HEK293 (cell line): ENCODE results near the gene CPNE9.

ENCODE experiments used
- GLI2 ChIP-seq: fragments of 450-650 bp; formaldehyde crosslinking; IDR thresholded peaks from 2 replicates; pipeline ENCODE4; 2017; ENCODE audit warnings: missing biosample characterization, missing genetic modification characterization, low read depth, borderline replicate concordance
- KLF1 ChIP-seq: fragments of 450-650 bp; formaldehyde crosslinking; IDR thresholded peaks from 2 replicates; pipeline ENCODE4 v1.5.1; 2016; ENCODE audit warnings: missing biosample characterization, missing genetic modification characterization
- KLF7 ChIP-seq: fragments of 450-650 bp; formaldehyde crosslinking; IDR thresholded peaks from 2 replicates; pipeline ENCODE4 v1.5.1; 2016; ENCODE audit warnings: missing biosample characterization, missing genetic modification characterization, borderline replicate concordance
- SCRT2 ChIP-seq: fragments of 450-650 bp; formaldehyde crosslinking; IDR thresholded peaks from 2 replicates; pipeline ENCODE4 v1.5.1; 2016; ENCODE audit warnings: missing biosample characterization, missing genetic modification characterization
- SP2 ChIP-seq: fragments of 450-650 bp; formaldehyde crosslinking; IDR thresholded peaks from 2 replicates; pipeline ENCODE4 v1.5.1; 2016; ENCODE audit warnings: missing biosample characterization, missing genetic modification characterization
- SP3 ChIP-seq: fragments of 450-650 bp; formaldehyde crosslinking; IDR thresholded peaks from 2 replicates; pipeline ENCODE4 v1.5.1; 2016; ENCODE audit warnings: missing biosample characterization, missing genetic modification characterization
- SP7 ChIP-seq: fragments of 450-650 bp; formaldehyde crosslinking; IDR thresholded peaks from 2 replicates; pipeline ENCODE4 v1.5.1; 2016; ENCODE audit warnings: missing biosample characterization, missing genetic modification characterization
- TCF7L2 ChIP-seq: IDR thresholded peaks from 2 replicates; pipeline ENCODE4 v1.6.1; 2011; ENCODE audit warnings: low read depth, mild to moderate bottlenecking, inconsistent platforms, low read length, moderate library complexity, borderline replicate concordance
- ZBTB21 ChIP-seq: fragments of 450-650 bp; formaldehyde crosslinking; IDR thresholded peaks from 2 replicates; pipeline ENCODE4 v1.5.1; 2017; ENCODE audit warnings: missing biosample characterization, missing genetic modification characterization
- ZFP41 ChIP-seq: fragments of 450-650 bp; formaldehyde crosslinking; IDR thresholded peaks from 2 replicates; pipeline ENCODE4 v1.5.1; 2016; ENCODE audit warnings: missing biosample characterization, missing genetic modification characterization, borderline replicate concordance
- ZIC2 ChIP-seq: fragments of 450-650 bp; formaldehyde crosslinking; IDR thresholded peaks from 2 replicates; pipeline ENCODE4 v1.5.1; 2016; ENCODE audit warnings: missing biosample characterization, missing genetic modification characterization
- ZNF114 ChIP-seq: fragments of 450-650 bp; formaldehyde crosslinking; IDR thresholded peaks from 2 replicates; pipeline ENCODE4 v1.5.0; 2017; ENCODE audit warnings: missing biosample characterization, missing genetic modification characterization
- ZNF174 ChIP-seq: fragments of 450-650 bp; formaldehyde crosslinking; IDR thresholded peaks from 2 replicates; pipeline ENCODE4 v1.5.0; 2017; ENCODE audit warnings: missing biosample characterization, mild to moderate bottlenecking, missing genetic modification characterization
- ZNF391 ChIP-seq: fragments of 450-650 bp; formaldehyde crosslinking; IDR thresholded peaks from 2 replicates; pipeline ENCODE4 v1.5.1; 2016; ENCODE audit warnings: low read depth, missing biosample characterization, missing genetic modification characterization, borderline replicate concordance
- ZNF416 ChIP-seq: fragments of 450-650 bp; formaldehyde crosslinking; IDR thresholded peaks from 2 replicates; pipeline ENCODE4 v1.5.1; 2016; ENCODE audit warnings: missing biosample characterization, missing genetic modification characterization
- ZNF433 ChIP-seq: fragments of 450-650 bp; formaldehyde crosslinking; IDR thresholded peaks from 2 replicates; pipeline ENCODE4 v1.5.1; 2016; ENCODE audit warnings: missing biosample characterization, missing genetic modification characterization, low read depth
- ZNF549 ChIP-seq: fragments of 450-650 bp; IDR thresholded peaks from 2 replicates; pipeline ENCODE4 v1.5.1; 2018; ENCODE audit warnings: missing biosample characterization, missing genetic modification characterization, mild to moderate bottlenecking, inconsistent platforms, moderate library complexity
- ZNF626 ChIP-seq: fragments of 450-650 bp; sonication (Bioruptor Pico); formaldehyde crosslinking; IDR thresholded peaks from 2 replicates; pipeline ENCODE4 v1.5.1; 2018; ENCODE audit warnings: missing biosample characterization, missing genetic modification characterization, inconsistent platforms
- ZNF629 ChIP-seq: fragments of 450-650 bp; formaldehyde crosslinking; IDR thresholded peaks from 2 replicates; pipeline ENCODE4 v1.5.1; 2017; ENCODE audit warnings: missing biosample characterization, missing genetic modification characterization
- ZNF664 ChIP-seq: fragments of 450-650 bp; formaldehyde crosslinking; IDR thresholded peaks from 2 replicates; pipeline ENCODE4 v1.5.1; 2016; ENCODE audit warnings: missing biosample characterization, missing genetic modification characterization
- ZNF843 ChIP-seq: fragments of 450-650 bp; formaldehyde crosslinking; IDR thresholded peaks from 2 replicates; pipeline ENCODE4 v1.5.1; 2016; ENCODE audit warnings: missing biosample characterization, missing genetic modification characterization
- ZSCAN16 ChIP-seq: fragments of 450-650 bp; formaldehyde crosslinking; IDR thresholded peaks from 2 replicates; pipeline ENCODE4 v1.5.1; 2016; ENCODE audit warnings: missing biosample characterization, missing genetic modification characterization
- TF ChIP-seq, protein P1 (sequence below): fragments of 450-650 bp; formaldehyde crosslinking; IDR thresholded peaks from 2 replicates; pipeline ENCODE4 v1.5.1; 2016; ENCODE audit warnings: missing biosample characterization, missing genetic modification characterization
- TF ChIP-seq, protein P2 (sequence below): fragments of 450-650 bp; formaldehyde crosslinking; IDR thresholded peaks from 2 replicates; pipeline ENCODE4 v1.5.1; 2016; ENCODE audit warnings: missing biosample characterization, missing genetic modification characterization
- TF ChIP-seq, protein P3 (sequence below): fragments of 450-650 bp; formaldehyde crosslinking; IDR thresholded peaks from 2 replicates; pipeline ENCODE4 v1.5.1; 2016; ENCODE audit warnings: missing biosample characterization, missing genetic modification characterization
- TF ChIP-seq, protein P4 (sequence below): fragments of 450-650 bp; formaldehyde crosslinking; conservative IDR thresholded peaks from 2 replicates; pipeline ENCODE4 v1.5.1; 2016; ENCODE audit warnings: low read depth, missing biosample characterization, missing genetic modification characterization

CPNE9 gene

DNA sequence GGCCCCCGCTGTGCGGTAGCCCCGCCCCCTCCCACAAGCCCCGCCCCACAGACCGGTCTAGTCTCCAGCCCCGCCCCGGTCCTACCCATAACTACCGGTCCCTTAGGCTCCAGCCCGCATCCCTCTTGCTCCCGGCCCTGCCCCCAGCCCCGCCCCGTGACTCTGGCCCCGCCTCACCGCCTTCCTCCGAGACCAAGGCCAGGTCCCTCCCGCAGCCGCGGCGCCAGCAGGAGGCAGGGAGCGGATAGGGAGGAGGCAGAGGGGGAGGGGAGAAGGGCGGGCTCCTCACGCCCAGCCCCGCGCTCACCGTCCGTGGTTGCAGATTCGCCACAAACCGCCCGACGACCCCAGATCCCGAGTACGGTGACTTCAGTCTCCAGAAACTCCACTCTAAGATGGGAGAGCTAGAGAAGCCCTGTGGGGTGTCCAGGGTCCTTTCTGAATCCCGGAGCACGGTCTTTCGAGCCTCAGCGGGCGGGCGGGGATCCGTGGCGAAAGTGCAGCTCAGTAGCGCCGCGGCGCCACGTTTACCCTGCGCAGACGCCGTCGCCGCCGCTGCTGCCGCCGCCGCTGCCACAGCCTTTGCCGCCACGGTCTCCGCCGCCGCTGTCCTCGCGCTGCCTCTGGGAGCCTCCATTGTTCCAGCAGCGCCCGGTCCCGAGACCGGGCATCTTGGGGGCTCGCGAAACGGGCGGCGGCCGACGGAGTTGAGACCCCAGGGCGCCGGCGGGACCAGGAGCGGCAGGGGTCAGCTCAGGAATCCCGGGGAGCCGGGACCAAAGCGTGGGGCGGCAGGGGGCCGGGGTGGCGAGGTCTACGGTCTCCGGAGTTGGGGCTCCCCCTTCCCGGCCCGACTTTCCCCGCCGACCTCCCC lies 27.8 kb downstream of the CPNE9 start, which contains the start of gene BRPF1 (continued):
- TF ChIP-seq, protein P1, sequence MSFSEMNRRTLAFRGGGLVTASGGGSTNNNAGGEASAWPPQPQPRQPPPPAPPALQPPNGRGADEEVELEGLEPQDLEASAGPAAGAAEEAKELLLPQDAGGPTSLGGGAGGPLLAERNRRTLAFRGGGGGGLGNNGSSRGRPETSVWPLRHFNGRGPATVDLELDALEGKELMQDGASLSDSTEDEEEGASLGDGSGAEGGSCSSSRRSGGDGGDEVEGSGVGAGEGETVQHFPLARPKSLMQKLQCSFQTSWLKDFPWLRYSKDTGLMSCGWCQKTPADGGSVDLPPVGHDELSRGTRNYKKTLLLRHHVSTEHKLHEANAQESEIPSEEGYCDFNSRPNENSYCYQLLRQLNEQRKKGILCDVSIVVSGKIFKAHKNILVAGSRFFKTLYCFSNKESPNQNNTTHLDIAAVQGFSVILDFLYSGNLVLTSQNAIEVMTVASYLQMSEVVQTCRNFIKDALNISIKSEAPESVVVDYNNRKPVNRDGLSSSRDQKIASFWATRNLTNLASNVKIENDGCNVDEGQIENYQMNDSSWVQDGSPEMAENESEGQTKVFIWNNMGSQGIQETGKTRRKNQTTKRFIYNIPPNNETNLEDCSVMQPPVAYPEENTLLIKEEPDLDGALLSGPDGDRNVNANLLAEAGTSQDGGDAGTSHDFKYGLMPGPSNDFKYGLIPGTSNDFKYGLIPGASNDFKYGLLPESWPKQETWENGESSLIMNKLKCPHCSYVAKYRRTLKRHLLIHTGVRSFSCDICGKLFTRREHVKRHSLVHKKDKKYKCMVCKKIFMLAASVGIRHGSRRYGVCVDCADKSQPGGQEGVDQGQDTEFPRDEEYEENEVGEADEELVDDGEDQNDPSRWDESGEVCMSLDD, result peak; percentile 76
- TF ChIP-seq ZNF391 (tag by site-specific recombination) (peak; percentile 99), SP2 (tag by site-specific recombination) (peak; percentile 94), SP3 (peak; percentile 100), KLF7 (peak; percentile 100), KLF1 (peak; percentile 98), SP7 (tag by site-specific recombination) (peak; percentile 96), ZSCAN16 (tag by site-specific recombination) (0 out of 2 replicates have a peak, but pooled peaks have one; percentile 40), ZNF416 (tag by site-specific recombination) (0 out of 2 replicates have a peak, but pooled peaks have one; percentile 45), GLI2 (tag by site-specific recombination) (peak; percentile 56; the same call in 1 of the 2 replicates), SCRT2 (tag by site-specific recombination) (0 out of 2 replicates have a peak, but pooled peaks have one; percentile 18), ZNF114 (tag by site-specific recombination) (no peak), ZFP41 (no peak), ZNF433 (tag by site-specific recombination) (no peak), ZNF629 (tag by site-specific recombination) (peak; percentile 93), ZNF549 (tag by site-specific recombination) (no peak), ZIC2 (tag by site-specific recombination) (peak; percentile 81), TCF7L2 (no peak), ZNF664 (tag by site-specific recombination) (peak; percentile 49; the same call in 1 of the 2 replicates), ZNF843 (tag by site-specific recombination) (peak; percentile 88), ZNF174 (tag by site-specific recombination) (no peak; the same call in 1 of the 2 replicates), ZNF626 (no peak), ZBTB21 (tag by site-specific recombination) (peak; percentile 77)
- TF ChIP-seq, protein P2, sequence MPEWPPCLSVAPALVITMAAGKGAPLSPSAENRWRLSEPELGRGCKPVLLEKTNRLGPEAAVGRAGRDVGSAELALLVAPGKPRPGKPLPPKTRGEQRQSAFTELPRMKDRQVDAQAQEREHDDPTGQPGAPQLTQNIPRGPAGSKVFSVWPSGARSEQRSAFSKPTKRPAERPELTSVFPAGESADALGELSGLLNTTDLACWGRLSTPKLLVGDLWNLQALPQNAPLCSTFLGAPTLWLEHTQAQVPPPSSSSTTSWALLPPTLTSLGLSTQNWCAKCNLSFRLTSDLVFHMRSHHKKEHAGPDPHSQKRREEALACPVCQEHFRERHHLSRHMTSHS (tag by site-specific recombination), result peak; percentile 40; the same call in 1 of the 2 replicates
- TF ChIP-seq, protein P3, sequence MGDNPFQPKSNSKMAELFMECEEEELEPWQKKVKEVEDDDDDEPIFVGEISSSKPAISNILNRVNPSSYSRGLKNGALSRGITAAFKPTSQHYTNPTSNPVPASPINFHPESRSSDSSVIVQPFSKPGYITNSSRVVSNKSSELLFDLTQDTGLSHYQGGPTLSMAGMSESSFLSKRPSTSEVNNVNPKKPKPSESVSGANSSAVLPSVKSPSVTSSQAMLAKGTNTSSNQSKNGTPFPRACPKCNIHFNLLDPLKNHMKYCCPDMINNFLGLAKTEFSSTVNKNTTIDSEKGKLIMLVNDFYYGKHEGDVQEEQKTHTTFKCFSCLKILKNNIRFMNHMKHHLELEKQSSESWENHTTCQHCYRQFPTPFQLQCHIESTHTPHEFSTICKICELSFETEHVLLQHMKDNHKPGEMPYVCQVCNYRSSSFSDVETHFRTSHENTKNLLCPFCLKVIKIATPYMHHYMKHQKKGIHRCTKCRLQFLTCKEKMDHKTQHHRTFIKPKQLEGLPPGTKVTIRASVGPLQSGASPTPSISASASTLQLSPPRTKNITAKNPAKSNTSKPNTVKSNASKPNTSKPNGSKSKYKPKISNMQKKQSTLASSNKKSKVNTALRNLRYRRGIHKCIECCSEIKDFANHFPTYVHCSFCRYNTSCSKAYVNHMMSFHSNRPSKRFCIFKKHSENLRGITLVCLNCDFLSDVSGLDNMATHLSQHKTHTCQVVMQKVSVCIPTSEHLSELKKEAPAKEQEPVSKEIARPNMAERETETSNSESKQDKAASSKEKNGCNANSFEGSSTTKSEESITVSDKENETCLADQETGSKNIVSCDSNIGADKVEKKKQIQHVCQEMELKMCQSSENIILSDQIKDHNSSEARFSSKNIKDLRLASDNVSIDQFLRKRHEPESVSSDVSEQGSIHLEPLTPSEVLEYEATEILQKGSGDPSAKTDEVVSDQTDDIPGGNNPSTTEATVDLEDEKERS (tag by site-specific recombination), result no peak
- TF ChIP-seq, protein P4, sequence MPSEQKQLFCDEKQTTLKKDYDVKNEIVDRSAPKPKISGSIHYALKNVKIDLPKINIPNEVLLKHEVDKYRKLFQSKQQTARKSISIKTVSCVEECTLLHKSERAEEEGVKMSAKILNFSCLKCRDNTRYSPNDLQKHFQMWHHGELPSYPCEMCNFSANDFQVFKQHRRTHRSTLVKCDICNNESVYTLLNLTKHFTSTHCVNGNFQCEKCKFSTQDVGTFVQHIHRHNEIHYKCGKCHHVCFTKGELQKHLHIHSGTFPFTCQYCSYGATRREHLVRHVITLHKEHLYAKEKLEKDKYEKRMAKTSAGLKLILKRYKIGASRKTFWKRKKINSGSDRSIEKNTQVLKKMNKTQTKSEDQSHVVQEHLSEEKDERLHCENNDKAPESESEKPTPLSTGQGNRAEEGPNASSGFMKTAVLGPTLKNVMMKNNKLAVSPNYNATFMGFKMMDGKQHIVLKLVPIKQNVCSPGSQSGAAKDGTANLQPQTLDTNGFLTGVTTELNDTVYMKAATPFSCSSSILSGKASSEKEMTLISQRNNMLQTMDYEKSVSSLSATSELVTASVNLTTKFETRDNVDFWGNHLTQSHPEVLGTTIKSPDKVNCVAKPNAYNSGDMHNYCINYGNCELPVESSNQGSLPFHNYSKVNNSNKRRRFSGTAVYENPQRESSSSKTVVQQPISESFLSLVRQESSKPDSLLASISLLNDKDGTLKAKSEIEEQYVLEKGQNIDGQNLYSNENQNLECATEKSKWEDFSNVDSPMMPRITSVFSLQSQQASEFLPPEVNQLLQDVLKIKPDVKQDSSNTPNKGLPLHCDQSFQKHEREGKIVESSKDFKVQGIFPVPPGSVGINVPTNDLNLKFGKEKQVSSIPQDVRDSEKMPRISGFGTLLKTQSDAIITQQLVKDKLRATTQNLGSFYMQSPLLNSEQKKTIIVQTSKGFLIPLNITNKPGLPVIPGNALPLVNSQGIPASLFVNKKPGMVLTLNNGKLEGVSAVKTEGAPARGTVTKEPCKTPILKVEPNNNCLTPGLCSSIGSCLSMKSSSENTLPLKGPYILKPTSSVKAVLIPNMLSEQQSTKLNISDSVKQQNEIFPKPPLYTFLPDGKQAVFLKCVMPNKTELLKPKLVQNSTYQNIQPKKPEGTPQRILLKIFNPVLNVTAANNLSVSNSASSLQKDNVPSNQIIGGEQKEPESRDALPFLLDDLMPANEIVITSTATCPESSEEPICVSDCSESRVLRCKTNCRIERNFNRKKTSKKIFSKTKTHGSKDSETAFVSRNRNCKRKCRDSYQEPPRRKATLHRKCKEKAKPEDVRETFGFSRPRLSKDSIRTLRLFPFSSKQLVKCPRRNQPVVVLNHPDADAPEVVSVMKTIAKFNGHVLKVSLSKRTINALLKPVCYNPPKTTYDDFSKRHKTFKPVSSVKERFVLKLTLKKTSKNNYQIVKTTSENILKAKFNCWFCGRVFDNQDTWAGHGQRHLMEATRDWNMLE (tag by site-specific recombination), result peak; percentile 78
